Adrenal gland (tissue), 5 donors: ENCODE measurements around the gene MTNR1A.

Experiments
- CTCF ChIP-seq, 6 experiments: fragments of 450-650 bp in 4 of 6; fragments of 200-600 bp in 2 of 6; sonication (generic) in 1 of 6; IDR thresholded peaks; 1 replicate in 5 of 6; 2 replicates in 1 of 6; pipeline versions ENCODE4 v1.5.1 to v1.8.0; 2016 to 2021; ENCODE audit warnings: antibody characterized with exemption in 6 of 6, mild to moderate bottlenecking in 2 of 6, moderate library complexity in 1 of 6
- POLR2A ChIP-seq, 2 donors: fragments of 450-650 bp; IDR thresholded peaks; one replicate each; pipeline ENCODE4 v1.6.1; 2017; ENCODE audit warnings: antibody characterized with exemption in 2 of 2, mild to moderate bottlenecking in 2 of 2, moderate library complexity in 1 of 2
- donor health status: DM: no; HTN: no; CAD: no.

DNA sequence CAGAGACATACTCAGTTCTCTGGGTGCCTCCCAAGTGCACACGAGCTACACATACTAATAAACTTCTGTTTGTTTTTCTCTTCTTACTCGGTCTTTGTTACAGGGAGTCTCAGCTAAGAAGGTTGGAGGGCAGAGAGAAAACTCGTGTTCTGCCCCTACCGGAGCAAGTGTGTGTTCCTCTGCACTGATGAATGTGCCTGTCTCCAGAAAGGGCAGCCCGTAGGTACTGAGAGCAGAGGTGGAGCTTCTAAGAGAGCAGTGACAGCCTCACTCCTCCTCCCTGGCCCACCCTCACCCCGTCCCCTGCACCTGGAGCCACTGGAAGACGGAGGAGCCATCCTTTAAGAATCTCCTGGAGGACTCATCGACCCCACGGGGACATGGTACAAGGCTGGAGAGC is 67.6 kb downstream of the MTNR1A start:
- no peak for TF ChIP-seq CTCF (IDR thresholded peaks at IDR 0.05)
- TF ChIP-seq POLR2A (IDR thresholded peaks at IDR 0.05), result no peak
